H1 (cell line): ENCODE measurements around the gene HAUS2. TPM values are rescaled to one million over a fixed set of nuclear protein-coding genes. Genes with fewer than 3 reads are reported as not detected.

ENCODE experiments used
- CTCF ChIA-PET: fragments of 300-600 bp; sonication (Branson Sonifier 250); formaldehyde crosslinking; loops from one replicate; lab custom pipeline; 2021; ENCODE audit not compliant: partially characterized antibody; lab: Charles Lee
- POLR2A ChIA-PET: fragments of 300-600 bp; sonication (Branson Sonifier 250); formaldehyde crosslinking; loops from one replicate; lab custom pipeline; 2021; ENCODE audit warnings: inconsistent platforms; ENCODE audit not compliant: partially characterized antibody; lab: Charles Lee
- DNase-seq, 2 experiments: peaks; one replicate each; pipeline versions ENCODE4 v3.0.0 to v3.0.0-alpha.2; 2010 to 2022; ENCODE audit warnings: low spot score in 2 of 2, low read depth in 1 of 2, mixed read lengths in 1 of 2
- FAIRE-seq: peaks from 2 replicates; lab custom pipeline; 2011; peaks lifted over from hg19 to GRCh38; lab: Jason Lieb, UNC
- H2AFZ ChIP-seq: 2 replicates; pipeline ENCODE4 v1.8.1; 2012; ENCODE audit warnings: low read length, inconsistent platforms
- H2AK5ac ChIP-seq: 2 replicates; pipeline ENCODE4 v1.6.1; 2013; ENCODE audit warnings: low read depth, low read length
- H2BK120ac ChIP-seq: replicated peaks from 2 replicates; pipeline ENCODE3; 2013; ENCODE audit warnings: low read depth, low read length, inconsistent platforms
- H2BK12ac ChIP-seq: 2 replicates; pipeline ENCODE4 v1.6.1; 2013; ENCODE audit warnings: low read depth, low read length
- H2BK15ac ChIP-seq: 2 replicates; pipeline ENCODE4 v1.6.1; 2013; ENCODE audit warnings: low read length
- H2BK20ac ChIP-seq: 2 replicates; pipeline ENCODE4 v1.6.1; 2013; ENCODE audit warnings: low read length
- H2BK5ac ChIP-seq: 2 replicates; pipeline ENCODE4 v1.6.1; 2013; ENCODE audit warnings: low read depth, low read length
- H3K14ac ChIP-seq: 2 replicates; pipeline ENCODE4 v1.6.1; 2013; ENCODE audit warnings: inconsistent platforms; ENCODE audit not compliant: insufficient read length
- H3K18ac ChIP-seq: 2 replicates; pipeline ENCODE4 v1.6.1; 2013; ENCODE audit warnings: low read length; ENCODE audit errors: extremely low read depth
- H3K23ac ChIP-seq: 2 replicates; pipeline ENCODE4 v1.6.1; 2013; ENCODE audit warnings: inconsistent platforms; ENCODE audit not compliant: insufficient read length
- H3K23me2 ChIP-seq: 2 replicates; pipeline ENCODE4 v1.6.1; 2013; ENCODE audit warnings: low read depth, low read length
- H3K27ac ChIP-seq: 2 replicates; pipeline ENCODE4 v1.6.1; 2011; ENCODE audit warnings: low read depth, low read length, inconsistent platforms
- H3K27me3 ChIP-seq, 4 experiments: replicated peaks in 1 of 4; 1 replicate in 1 of 4; 2 replicates in 3 of 4; pipeline versions ENCODE4 v1.6.1 to v1.8.1; 2011 to 2013; ENCODE audit warnings: low read length in 3 of 4, mild to moderate bottlenecking in 3 of 4, inconsistent platforms in 2 of 4, mixed read lengths in 2 of 4, moderate library complexity in 1 of 4; ENCODE audit not compliant: control insufficient read depth in 3 of 4, insufficient read depth in 3 of 4; ENCODE audit errors: extremely low read depth in 1 of 4
- H3K36me3 ChIP-seq, 4 experiments: 2 replicates each; pipeline versions ENCODE4 v1.6.1 to v1.8.1; 2011 to 2013; ENCODE audit warnings: mild to moderate bottlenecking in 4 of 4, low read length in 3 of 4, moderate library complexity in 2 of 4, control low read depth in 1 of 4, inconsistent platforms in 1 of 4; ENCODE audit not compliant: insufficient read depth in 4 of 4, control insufficient read depth in 2 of 4
- H3K4ac ChIP-seq: replicated peaks from 2 replicates; pipeline ENCODE3; 2013; ENCODE audit warnings: low read length, low read depth, mixed read lengths, inconsistent platforms; ENCODE audit not compliant: insufficient read length
- H3K4me1 ChIP-seq, 4 experiments: replicated peaks in 1 of 4; 1 replicate in 1 of 4; 2 replicates in 3 of 4; pipeline versions ENCODE4 v1.6.1 to v1.8.1; 2011 to 2013; ENCODE audit warnings: low read length in 3 of 4, inconsistent platforms in 2 of 4, mixed read lengths in 1 of 4; ENCODE audit not compliant: insufficient read depth in 4 of 4, control insufficient read depth in 3 of 4
- H3K4me2 ChIP-seq, 2 experiments: 2 replicates each; pipeline versions ENCODE4 v1.6.1 to v1.8.1; 2011 to 2013; ENCODE audit warnings: low read depth in 2 of 2, low read length in 2 of 2, control low read depth in 1 of 2, inconsistent platforms in 1 of 2, mild to moderate bottlenecking in 1 of 2; ENCODE audit not compliant: insufficient read depth in 1 of 2
- H3K4me3 ChIP-seq, 4 experiments: fragments of 200-600, 300-600 bp in 1 of 4; sonication (generic), shearing (Covaris generic), sonication (Bioruptor Twin) in 1 of 4; 2 replicates each; pipeline versions ENCODE4 v1.5.1 to v1.8.1; 2011 to 2016; ENCODE audit warnings: low read length in 4 of 4, low read depth in 3 of 4, control low read depth in 2 of 4, inconsistent platforms in 2 of 4, mild to moderate bottlenecking in 2 of 4, mixed read lengths in 1 of 4, moderate library complexity in 1 of 4; ENCODE audit not compliant: insufficient read depth in 2 of 4; ENCODE audit errors: extremely low read depth in 1 of 4
- H3K56ac ChIP-seq: replicated peaks from 2 replicates; pipeline ENCODE3; 2013; ENCODE audit warnings: low read depth, mild to moderate bottlenecking, mixed read lengths, low read length, inconsistent platforms; ENCODE audit not compliant: insufficient read length
- H3K79me1 ChIP-seq: 2 replicates; pipeline ENCODE4 v1.6.1; 2013; ENCODE audit warnings: low read depth, low read length, control low read depth
- H3K79me2 ChIP-seq, 2 experiments: 2 replicates each; pipeline versions ENCODE4 v1.6.1 to v1.8.1; 2012 to 2013; ENCODE audit warnings: low read length in 2 of 2, mild to moderate bottlenecking in 2 of 2, inconsistent platforms in 1 of 2; ENCODE audit not compliant: insufficient read depth in 2 of 2, control insufficient read depth in 1 of 2
- H3K9ac ChIP-seq, 4 experiments: replicated peaks in 1 of 4; 1 replicate in 1 of 4; 2 replicates in 3 of 4; pipeline versions ENCODE4 v1.6.1 to v1.8.1; 2011 to 2013; ENCODE audit warnings: low read depth in 3 of 4, low read length in 3 of 4, control low read depth in 2 of 4, mild to moderate bottlenecking in 2 of 4, moderate library complexity in 2 of 4, inconsistent platforms in 1 of 4; ENCODE audit errors: extremely low read depth in 1 of 4
- H3K9me3 ChIP-seq, 2 experiments: 2 replicates each; pipeline versions ENCODE4 v1.6.1 to v1.8.1; 2012 to 2013; ENCODE audit warnings: mild to moderate bottlenecking in 2 of 2, moderate library complexity in 2 of 2, control low read depth in 1 of 2, inconsistent platforms in 1 of 2, low read depth in 1 of 2, low read length in 1 of 2, mixed read lengths in 1 of 2; ENCODE audit not compliant: insufficient read depth in 2 of 2
- H4K20me1 ChIP-seq, 2 experiments: replicated peaks in 1 of 2; 2 replicates each; pipeline versions ENCODE3 to v1.8.1; 2011 to 2013; ENCODE audit warnings: inconsistent platforms in 2 of 2, low read length in 2 of 2, mild to moderate bottlenecking in 1 of 2; ENCODE audit not compliant: insufficient read depth in 2 of 2, control insufficient read depth in 1 of 2
- H4K5ac ChIP-seq: 2 replicates; pipeline ENCODE4 v1.6.1; 2013; ENCODE audit warnings: low read length, low read depth, mixed read lengths, inconsistent platforms; ENCODE audit not compliant: insufficient read length
- H4K8ac ChIP-seq: 2 replicates; pipeline ENCODE4 v1.8.0; 2013; ENCODE audit warnings: mild to moderate bottlenecking, moderate library complexity, low read length, inconsistent platforms; ENCODE audit not compliant: insufficient read depth; ENCODE audit errors: extremely low read depth
- H4K91ac ChIP-seq: replicated peaks from 2 replicates; pipeline ENCODE3; 2013; ENCODE audit warnings: low read length, mixed read lengths, inconsistent platforms; ENCODE audit not compliant: insufficient read length
- ASH2L ChIP-seq: fragments of 200-600, 300-600 bp; sonication (generic); IDR thresholded peaks from one replicate; pipeline ENCODE4 v1.7.1; 2017; ENCODE audit warnings: low read length
- EP300 ChIP-seq, 2 experiments: IDR thresholded peaks; 1 replicate in 1 of 2; 2 replicates in 1 of 2; pipeline ENCODE4 v1.6.1; 2011 to 2012; ENCODE audit warnings: low read depth in 2 of 2, low read length in 2 of 2, mild to moderate bottlenecking in 2 of 2, borderline replicate concordance in 1 of 2, inconsistent platforms in 1 of 2, moderate library complexity in 1 of 2
- HDAC6 ChIP-seq: IDR thresholded peaks from one replicate; pipeline ENCODE4 v1.7.1; 2012; ENCODE audit warnings: low read depth, mild to moderate bottlenecking, inconsistent platforms, low read length, moderate library complexity
- POLR2AphosphoS5 ChIP-seq: IDR thresholded peaks from 2 replicates; pipeline ENCODE4 v1.6.1; 2011; ENCODE audit warnings: low read depth, low read length
- RXRA ChIP-seq: IDR thresholded peaks from 2 replicates; pipeline ENCODE4 v1.6.1; 2011; ENCODE audit warnings: low read depth, mild to moderate bottlenecking, low read length, moderate library complexity; ENCODE audit not compliant: insufficient read depth
- SIRT6 ChIP-seq: IDR thresholded peaks from one replicate; pipeline ENCODE4 v1.7.1; 2012; ENCODE audit warnings: low read length, inconsistent platforms
- TAF7 ChIP-seq: optimal IDR thresholded peaks from 2 replicates; pipeline ENCODE3; 2011; ENCODE audit warnings: low read depth, mild to moderate bottlenecking, inconsistent platforms, low read length, moderate library complexity, borderline replicate concordance
- TBP ChIP-seq: IDR thresholded peaks from 2 replicates; pipeline ENCODE4 v1.6.1; 2011; ENCODE audit warnings: low read depth, low read length, improper control_type of control experiment
- TCF12 ChIP-seq: IDR thresholded peaks from 2 replicates; pipeline ENCODE4 v1.6.1; 2011; ENCODE audit warnings: low read depth, mild to moderate bottlenecking, low read length
- WGBS, 2 experiments: shearing (Covaris generic) in 1 of 2; methylation state at CpG; one replicate each; pipeline versions ENCODE4 v1.1.6 to v1.1.7; 2013 to 2015; ENCODE audit warnings: low lambda C conversion rate in 2 of 2, mixed read lengths in 2 of 2, inconsistent platforms in 1 of 2, low coverage in 1 of 2, missing lambda C conversion rate in 1 of 2; ENCODE audit not compliant: insufficient replicate concordance in 2 of 2, insufficient coverage in 1 of 2, insufficient read length in 1 of 2; ENCODE audit errors: extremely low coverage in 1 of 2, missing lambda C conversion rate in 1 of 2; 5-methylcytosine and 5-hydroxymethylcytosine counted together
- polyA plus RNA-seq, 7 experiments: library from polyadenylated mRNA; depleted of rRNA in 3 of 7; stranded (reverse) in 5 of 7; unstranded in 2 of 7; fragments of >200 nt in 5 of 7; fragments of 200-250 nt in 2 of 7; gene quantifications; 1 replicate in 5 of 7; 2 replicates in 1 of 7; 4 replicates in 1 of 7; pipeline versions ENCODE4 v1.2.1 to v1.2.3, GENCODE V29; 2011 to 2013; ENCODE audit warnings: missing spikeins in 2 of 7, mixed read lengths in 2 of 7
- total RNA-seq: library from RNA; stranded (reverse); fragmentation: NEBNext Ultra II Directional; extraction: Animal tissue kit (Norgen Biotek cat#: 25700); gene quantifications from 2 replicates; pipeline ENCODE4 v1.2.1, GENCODE V29; 2021

Gene HAUS2
- total and polyA plus RNA-seq, 2 of the 8 experiments (the other 6 are each of a cell fraction or from before 2014, with no cell fraction given) = 12.1 to 33.5 TPM

GRCh38 chr15:42608752-42609488 lies 60.3 kb downstream of the HAUS2 start:
- Histone ChIP-seq H2AK5ac (no peak overlapping the region), H3K9ac (no peak overlapping the region), H3K4me2 (no peak overlapping the region), H3K4ac (no peak overlapping the region), H4K8ac (no peak overlapping the region), H3K9me3 (no peaks in the 10 kb centered on the region), H3K18ac (no peak overlapping the region), H2BK5ac (no peak overlapping the region), H4K20me1 (no peaks in the 10 kb centered on the region), H3K27ac (no peak overlapping the region), H3K79me2 (no peaks in the 10 kb centered on the region), H3K14ac (no peak overlapping the region), H3K4me3 (no peak overlapping the region), H3K4me1 (peaks cover 0 to 4% (median 2%) of the 10 kb centered on the region in 4 experiments; a peak in 3 of 7 replicates), H2BK120ac (no peak overlapping the region), H4K5ac (no peak overlapping the region), H3K23me2 (no peaks in the 10 kb centered on the region), H3K56ac (no peak overlapping the region), H2BK12ac (no peak overlapping the region), H2BK15ac (no peak overlapping the region; the same call in 1 of the 2 replicates), H3K36me3 (0 out of 8 replicates have a peak, but pooled peaks cover 0 to 2% (median 0%) of the 10 kb centered on the region in 4 experiments), H3K79me1 (no peaks in the 10 kb centered on the region), H3K27me3 (no peaks in the 10 kb centered on the region), H3K23ac (no peak overlapping the region), H4K91ac (no peak overlapping the region), H2AFZ (no peak overlapping the region), H2BK20ac (no peak overlapping the region)
- TF ChIP-seq POLR2AphosphoS5 = no peak
- TF ChIP-seq TBP = no peak
- no peak for TF ChIP-seq TAF7
- TF ChIP-seq EP300 (IDR thresholded peaks at IDR 0.05; ENCODE audit: borderline replicate concordance in 1 of 2, low read depth in 2 of 2, low read length in 2 of 2) = no peak
- no peak for TF ChIP-seq RXRA
- TF ChIP-seq TCF12 = no peak
- no peak for TF ChIP-seq HDAC6
- no peak for TF ChIP-seq ASH2L
- TF ChIP-seq SIRT6 = no peak
- FAIRE-seq = no peak
- ChIA-PET CTCF (interaction anchor here (0.9 to 4.4 kb wide), 4 partner anchors 11 to 41 kb away, joined by 3 to 23 read pairs (median 3); no protein-coding TSS in a partner anchor), POLR2A (no interaction called here)
- 95% methylated on average over 7 of the region's 7 CpGs; no CpG with 5 or more reads in 1 of the 2 experiments for WGBS, 2 experiments
- DNase-seq = no peak
